ENCODE measurements around the gene PVALB.

GRCh38 chr22:36839356-36840073 lies 22.7 kb upstream of the PVALB start:
- TF ChIP-seq, protein P1, sequence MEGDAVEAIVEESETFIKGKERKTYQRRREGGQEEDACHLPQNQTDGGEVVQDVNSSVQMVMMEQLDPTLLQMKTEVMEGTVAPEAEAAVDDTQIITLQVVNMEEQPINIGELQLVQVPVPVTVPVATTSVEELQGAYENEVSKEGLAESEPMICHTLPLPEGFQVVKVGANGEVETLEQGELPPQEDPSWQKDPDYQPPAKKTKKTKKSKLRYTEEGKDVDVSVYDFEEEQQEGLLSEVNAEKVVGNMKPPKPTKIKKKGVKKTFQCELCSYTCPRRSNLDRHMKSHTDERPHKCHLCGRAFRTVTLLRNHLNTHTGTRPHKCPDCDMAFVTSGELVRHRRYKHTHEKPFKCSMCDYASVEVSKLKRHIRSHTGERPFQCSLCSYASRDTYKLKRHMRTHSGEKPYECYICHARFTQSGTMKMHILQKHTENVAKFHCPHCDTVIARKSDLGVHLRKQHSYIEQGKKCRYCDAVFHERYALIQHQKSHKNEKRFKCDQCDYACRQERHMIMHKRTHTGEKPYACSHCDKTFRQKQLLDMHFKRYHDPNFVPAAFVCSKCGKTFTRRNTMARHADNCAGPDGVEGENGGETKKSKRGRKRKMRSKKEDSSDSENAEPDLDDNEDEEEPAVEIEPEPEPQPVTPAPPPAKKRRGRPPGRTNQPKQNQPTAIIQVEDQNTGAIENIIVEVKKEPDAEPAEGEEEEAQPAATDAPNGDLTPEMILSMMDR (IDR thresholded peaks at IDR 0.05) = no peak
- TF ChIP-seq RFX5 (IDR thresholded peaks at IDR 0.05) (no peak), EP300 (IDR thresholded peaks at IDR 0.05) (no peak), MYC (IDR thresholded peaks at IDR 0.05; ENCODE audit: borderline replicate concordance, low read length) (no peak), USF2 (IDR thresholded peaks at IDR 0.05) (no peak), ZSCAN20 (CRISPR knock-in tag; IDR thresholded peaks at IDR 0.05) (no peak), POLR2A (IDR thresholded peaks at IDR 0.05; ENCODE audit: low read length) (no peak)
- TF ChIP-seq, protein P2, sequence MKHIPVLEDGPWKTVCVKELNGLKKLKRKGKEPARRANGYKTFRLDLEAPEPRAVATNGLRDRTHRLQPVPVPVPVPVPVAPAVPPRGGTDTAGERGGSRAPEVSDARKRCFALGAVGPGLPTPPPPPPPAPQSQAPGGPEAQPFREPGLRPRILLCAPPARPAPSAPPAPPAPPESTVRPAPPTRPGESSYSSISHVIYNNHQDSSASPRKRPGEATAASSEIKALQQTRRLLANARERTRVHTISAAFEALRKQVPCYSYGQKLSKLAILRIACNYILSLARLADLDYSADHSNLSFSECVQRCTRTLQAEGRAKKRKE (CRISPR knock-in tag; IDR thresholded peaks at IDR 0.05; ENCODE audit: low read depth) = no peak

Data from A549 (cell line).